ENCODE results near the gene EXOC2.

Gene EXOC2

GRCh38 chr6:487956-488355 is 205.0 kb downstream of the EXOC2 start:
- H3K4me3 ChIP-seq (ENCODE audit: low read depth, low read length) = no peak overlapping the region
- in situ Hi-C loops (cut with HindIII; ENCODE audit: low sequenced_read_pairs) = no loop called here
- no peak for TF ChIP-seq CTCF (IDR thresholded peaks at IDR 0.05; ENCODE audit: low read depth, low read length, missing control alignments)
- no peak for DNase-seq (ENCODE audit: low read depth)

- in situ Hi-C loops (cut with HindIII; ENCODE audit: low sequenced_read_pairs) = no loop called here
- no peak for TF ChIP-seq CTCF (IDR thresholded peaks at IDR 0.05; ENCODE audit: low read depth, low read length, missing control alignments)
- DNase-seq (ENCODE audit: low read depth) = no peak
- H3K4me3 ChIP-seq (ENCODE audit: low read depth, low read length) = no peak overlapping the region
These were observed 207.2 kb downstream of the EXOC2 start for GRCh38 chr6:485655-486170.

GRCh38 chr6:484746-485145 is 208.2 kb downstream of the EXOC2 start:
- in situ Hi-C loops (cut with HindIII; ENCODE audit: low sequenced_read_pairs) = no loop called here
- DNase-seq (ENCODE audit: low read depth) = no peak
- H3K4me3 ChIP-seq (ENCODE audit: low read depth, low read length) = no peak overlapping the region
- TF ChIP-seq CTCF (IDR thresholded peaks at IDR 0.05; ENCODE audit: low read depth, low read length, missing control alignments) = no peak

GRCh38 chr6:484086-484745 is 208.7 kb downstream of the EXOC2 start:
- DNase-seq (ENCODE audit: low read depth) = no peak
- no peak for TF ChIP-seq CTCF (IDR thresholded peaks at IDR 0.05; ENCODE audit: low read depth, low read length, missing control alignments)
- H3K4me3 ChIP-seq (ENCODE audit: low read depth, low read length) = no peak overlapping the region
- in situ Hi-C loops (cut with HindIII; ENCODE audit: low sequenced_read_pairs) = no loop called here

GRCh38 chr6:475314-475713 is 217.6 kb downstream of the EXOC2 start:
- no peak overlapping the region for H3K4me3 ChIP-seq (ENCODE audit: low read depth, low read length)
- TF ChIP-seq CTCF (IDR thresholded peaks at IDR 0.05; ENCODE audit: low read depth, low read length, missing control alignments) = no peak
- DNase-seq (ENCODE audit: low read depth) = no peak

GRCh38 chr6:474453-475185 is 218.3 kb downstream of the EXOC2 start:
- DNase-seq (ENCODE audit: low read depth) = no peak
- no peak overlapping the region for H3K4me3 ChIP-seq (ENCODE audit: low read depth, low read length)
- in situ Hi-C loops (cut with HindIII; ENCODE audit: low sequenced_read_pairs) = no loop called here
- no peak for TF ChIP-seq CTCF (IDR thresholded peaks at IDR 0.05; ENCODE audit: low read depth, low read length, missing control alignments)

More at GRCh38 chr6:475314-475713, 217.6 kb downstream of the EXOC2 start:
- in situ Hi-C loops (cut with HindIII; ENCODE audit: low sequenced_read_pairs) = no loop called here
